ENCODE results near the gene RUNX2.

The RUNX2 gene

GRCh38 chr6:45704056-45704800 lies 376.1 kb downstream of the RUNX2 start:
- no peak for DNase-seq (ENCODE audit: low read depth in 2 of 2)

- no peak for DNase-seq (ENCODE audit: low read depth in 2 of 2)
These were observed 377.2 kb downstream of the RUNX2 start for GRCh38 chr6:45705137-45705855.

GRCh38 chr6:45706319-45706718 lies 378.2 kb downstream of the RUNX2 start:
- DNase-seq (ENCODE audit: low read depth in 2 of 2), result no peak

- no peak for DNase-seq (ENCODE audit: low read depth in 2 of 2)
These were observed 379.0 kb downstream of the RUNX2 start for GRCh38 chr6:45707176-45707575.

GRCh38 chr6:45709781-45710220 lies 381.7 kb downstream of the RUNX2 start:
- no peak for DNase-seq (ENCODE audit: low read depth in 2 of 2)

GRCh38 chr6:45710304-45710821 lies 382.2 kb downstream of the RUNX2 start:
- peak in 1 of 2 donors; percentile 68 for DNase-seq (ENCODE audit: low read depth in 2 of 2)

GRCh38 chr6:45712076-45712475 lies 383.9 kb downstream of the RUNX2 start:
- no peak for DNase-seq (ENCODE audit: low read depth in 2 of 2)

- DNase-seq (ENCODE audit: low read depth in 2 of 2), result no peak
These were observed 384.7 kb downstream of the RUNX2 start for GRCh38 chr6:45712786-45713185.

Measured in stimulated activated CD4-positive, alpha-beta T cell treated with anti-CD3 and anti-CD28 coated beads, Interleukin-1b, Interleukin-23, amount 100 ng/mL, for 1 hour (primary cell).